Measurements from ENCODE around the gene FHIT. TPM values are rescaled to one million over a fixed set of nuclear protein-coding genes. Genes with fewer than 3 reads are reported as not detected.
"Not testable (repeated sequence)": the region's sequence is repeated elsewhere in the genome, so short reads cannot be mapped to it uniquely, and the experiment has no call there.

Gene FHIT
- polyA plus RNA-seq, 1 experiment = 0.11 TPM

- CTCF ChIA-PET = no interaction called here
- DNase-seq (ENCODE audit: low read depth) = no peak
- TF ChIP-seq CTCF (IDR thresholded peaks at IDR 0.05; ENCODE audit: insufficient read depth, low read depth, low read length) = no peak
- POLR2A ChIA-PET = no interaction called here
- Histone ChIP-seq H3K4me3 (ENCODE audit: low read depth, low read length) (no peak overlapping the region), H3K27me3 (ENCODE audit: control insufficient read depth, insufficient read depth, low read length) (no peaks in the 10 kb centered on the region), H3K36me3 (ENCODE audit: control insufficient read depth, insufficient read depth, low read length) (no peaks in the 10 kb centered on the region)
These were observed 699.6 kb downstream of the FHIT start for GRCh38 chr3:60551455-60552209.

GRCh38 chr3:60549863-60550262 lies 701.4 kb downstream of the FHIT start:
- Histone ChIP-seq H3K4me3 (ENCODE audit: low read depth, low read length) (no peak overlapping the region), H3K27me3 (ENCODE audit: control insufficient read depth, insufficient read depth, low read length) (no peaks in the 10 kb centered on the region), H3K36me3 (ENCODE audit: control insufficient read depth, insufficient read depth, low read length) (no peaks in the 10 kb centered on the region)
- ChIA-PET CTCF (interaction anchor here (0.6 kb wide), 1 partner anchor 70 kb away, joined by 4 read pairs; no protein-coding TSS in a partner anchor), POLR2A (no interaction called here)
- DNase-seq (ENCODE audit: low read depth) = no peak
- no peak for TF ChIP-seq CTCF (IDR thresholded peaks at IDR 0.05; ENCODE audit: insufficient read depth, low read depth, low read length)

- ChIA-PET POLR2A (no interaction called here), CTCF (no interaction called here)
- no peak overlapping the region for H3K4me3 ChIP-seq (ENCODE audit: low read depth, low read length)
- DNase-seq (ENCODE audit: low read depth) = no peak
- H3K27me3 ChIP-seq (ENCODE audit: control insufficient read depth, insufficient read depth, low read length) = no peaks in the 10 kb centered on the region
- TF ChIP-seq CTCF (IDR thresholded peaks at IDR 0.05; ENCODE audit: insufficient read depth, low read depth, low read length) = no peak
- no peaks in the 10 kb centered on the region for H3K36me3 ChIP-seq (ENCODE audit: control insufficient read depth, insufficient read depth, low read length)
These were observed 708.3 kb downstream of the FHIT start for GRCh38 chr3:60542995-60543394.

GRCh38 chr3:60539394-60539793 lies 711.9 kb downstream of the FHIT start:
- H3K27me3 ChIP-seq (ENCODE audit: control insufficient read depth, insufficient read depth, low read length); POLR2A ChIA-PET; H3K36me3 ChIP-seq (ENCODE audit: control insufficient read depth, insufficient read depth, low read length); CTCF ChIA-PET; DNase-seq (ENCODE audit: low read depth); H3K4me3 ChIP-seq (ENCODE audit: low read depth, low read length): not testable (repeated sequence)

- no peaks in the 10 kb centered on the region for H3K27me3 ChIP-seq (ENCODE audit: control insufficient read depth, insufficient read depth, low read length)
- TF ChIP-seq CTCF (IDR thresholded peaks at IDR 0.05; ENCODE audit: insufficient read depth, low read depth, low read length) = no peak
- POLR2A ChIA-PET = no interaction called here
- no peaks in the 10 kb centered on the region for H3K36me3 ChIP-seq (ENCODE audit: control insufficient read depth, insufficient read depth, low read length)
- CTCF ChIA-PET = no interaction called here
- DNase-seq (ENCODE audit: low read depth) = no peak
- no peak overlapping the region for H3K4me3 ChIP-seq (ENCODE audit: low read depth, low read length)
These were observed 714.8 kb downstream of the FHIT start for GRCh38 chr3:60536420-60536819.

- H3K36me3 ChIP-seq (ENCODE audit: control insufficient read depth, insufficient read depth, low read length) = no peaks in the 10 kb centered on the region
- POLR2A ChIA-PET = no interaction called here
These were observed 719.5 kb downstream of the FHIT start for GRCh38 chr3:60531759-60532158.

More at GRCh38 chr3:60531759-60532158, 719.5 kb downstream of the FHIT start:
- DNase-seq (ENCODE audit: low read depth) = no peak
- H3K4me3 ChIP-seq (ENCODE audit: low read depth, low read length) = no peak overlapping the region
- H3K27me3 ChIP-seq (ENCODE audit: control insufficient read depth, insufficient read depth, low read length) = no peaks in the 10 kb centered on the region
- CTCF ChIA-PET = no interaction called here
- TF ChIP-seq CTCF (IDR thresholded peaks at IDR 0.05; ENCODE audit: insufficient read depth, low read depth, low read length) = no peak

Data from BJ (cell line).